ENCODE data around the gene H2BK1. TPM values are rescaled to one million over a fixed set of nuclear protein-coding genes. Genes with fewer than 3 reads are reported as not detected.

Gene H2BK1
- polyA plus RNA-seq (not detected in 3 replicates), polyA minus RNA-seq (not detected in 3 replicates)
- not detected for polyA plus RNA-seq (2011; ENCODE audit: low read depth)
- not detected in 2 replicates for polyA plus RNA-seq (2011; cell fraction: cytosol; rRNA removed)
- not detected in 2 replicates for polyA plus RNA-seq (2011; cell fraction: nucleus; rRNA removed)
- not detected in 2 replicates for polyA plus RNA-seq (2012; ENCODE audit: low replicate concordance)
- not detected for polyA minus RNA-seq (2011; cell fraction: cytosol; rRNA and poly(A)+ RNA removed)
- not detected in 2 replicates for polyA minus RNA-seq (2011; cell fraction: nucleus; rRNA and poly(A)+ RNA removed)

DNA sequence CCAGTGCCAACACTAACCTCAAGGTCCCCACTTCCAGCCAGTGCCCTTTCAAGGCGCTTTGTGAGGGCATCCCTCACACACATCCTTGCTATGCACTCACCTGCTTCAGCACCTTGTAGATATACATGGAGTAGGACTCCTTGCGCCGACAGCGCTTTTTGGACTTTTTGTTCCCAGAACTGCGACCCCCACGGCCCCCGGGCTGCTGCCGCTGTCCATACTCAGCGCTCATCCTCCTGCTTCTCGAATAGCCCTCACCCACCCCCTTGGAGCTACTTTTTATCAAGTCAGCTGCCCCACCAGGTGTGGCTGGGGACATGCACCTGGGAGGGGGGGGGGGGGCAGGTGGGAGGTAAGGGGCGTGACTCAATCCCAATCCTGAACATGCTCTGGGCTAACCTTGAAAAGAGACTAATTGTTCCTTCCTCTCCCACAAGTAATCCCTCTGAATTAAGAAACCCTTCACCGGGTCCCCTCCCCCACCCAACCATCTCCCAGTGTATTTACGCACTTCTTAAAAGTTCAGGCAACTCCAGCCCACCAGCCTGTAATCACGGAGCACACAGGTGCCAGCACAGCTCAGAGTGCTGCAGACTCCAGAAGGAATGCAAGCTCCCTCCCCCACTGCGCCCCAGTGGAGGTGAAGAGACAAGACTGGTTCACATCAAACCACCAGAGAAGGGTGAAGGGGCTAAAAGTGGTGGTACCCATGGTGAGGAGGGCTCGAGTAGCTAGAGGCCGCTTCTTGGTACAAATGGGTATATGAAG lies at the start of gene H2BK1:
H2BK1 (minus strand) TSS at position 402 of the 768 bp plus-strand sequence; CDS start at position 232, 170 bp downstream.
- FAIRE-seq (no peak), DNase-seq (ENCODE audit: low read depth, low spot score) (no peak)
- Histone ChIP-seq H2AFZ (ENCODE audit: control insufficient read depth, low read length) (no peak within 1 kb of the TSS), H3K9ac (ENCODE audit: control insufficient read depth, extremely low read depth, insufficient read depth, low read length) (no peak within 1 kb of the TSS), H3K36me3 (ENCODE audit: control insufficient read depth in 2 of 2, extremely low read depth in 1 of 2, insufficient read depth in 2 of 2, low read length in 2 of 2) (peaks cover 14 to 16% of the 10 kb centered on the region in 2 experiments), H3K9me3 (ENCODE audit: control insufficient read depth, low read depth, low read length) (no peaks in the 10 kb centered on the region), H4K20me1 (ENCODE audit: control insufficient read depth, extremely low read depth, insufficient read depth, low read length) (no peaks in the 10 kb centered on the region), H3K27me3 (ENCODE audit: control insufficient read depth, extremely low read depth, insufficient read depth, low read length) (peaks cover 12% of the 10 kb centered on the region), H3K79me2 (ENCODE audit: control insufficient read depth, insufficient read depth, low read length) (no peaks in the 10 kb centered on the region), H3K4me2 (ENCODE audit: control insufficient read depth, extremely low read depth, insufficient read depth, low read depth, low read length) (no peak within 1 kb of the TSS), H3K4me3 (ENCODE audit: control insufficient read depth in 2 of 3, extremely low read depth in 1 of 3, insufficient read depth in 2 of 3, low read depth in 1 of 3, low read length in 3 of 3) (no peak within 1 kb of the TSS), H3K9me1 (ENCODE audit: control insufficient read depth, extremely low read depth, insufficient read depth, low read length) (peaks cover 2% of the 10 kb centered on the region), H3K4me1 (ENCODE audit: control insufficient read depth, extremely low read depth, insufficient read depth, low read length) (no peaks in the 10 kb centered on the region), H3K27ac (ENCODE audit: control insufficient read depth, insufficient read depth, low read length) (no peak within 1 kb of the TSS)
- dilution Hi-C loops (cut with MboI; ENCODE audit: extremely low pct_ligation_motif_present, low sequenced_read_pairs), result no loop called here
- TF ChIP-seq, protein P1, sequence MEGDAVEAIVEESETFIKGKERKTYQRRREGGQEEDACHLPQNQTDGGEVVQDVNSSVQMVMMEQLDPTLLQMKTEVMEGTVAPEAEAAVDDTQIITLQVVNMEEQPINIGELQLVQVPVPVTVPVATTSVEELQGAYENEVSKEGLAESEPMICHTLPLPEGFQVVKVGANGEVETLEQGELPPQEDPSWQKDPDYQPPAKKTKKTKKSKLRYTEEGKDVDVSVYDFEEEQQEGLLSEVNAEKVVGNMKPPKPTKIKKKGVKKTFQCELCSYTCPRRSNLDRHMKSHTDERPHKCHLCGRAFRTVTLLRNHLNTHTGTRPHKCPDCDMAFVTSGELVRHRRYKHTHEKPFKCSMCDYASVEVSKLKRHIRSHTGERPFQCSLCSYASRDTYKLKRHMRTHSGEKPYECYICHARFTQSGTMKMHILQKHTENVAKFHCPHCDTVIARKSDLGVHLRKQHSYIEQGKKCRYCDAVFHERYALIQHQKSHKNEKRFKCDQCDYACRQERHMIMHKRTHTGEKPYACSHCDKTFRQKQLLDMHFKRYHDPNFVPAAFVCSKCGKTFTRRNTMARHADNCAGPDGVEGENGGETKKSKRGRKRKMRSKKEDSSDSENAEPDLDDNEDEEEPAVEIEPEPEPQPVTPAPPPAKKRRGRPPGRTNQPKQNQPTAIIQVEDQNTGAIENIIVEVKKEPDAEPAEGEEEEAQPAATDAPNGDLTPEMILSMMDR (optimal IDR thresholded peaks at IDR 0.05 in 1 of 3, IDR thresholded peaks at IDR 0.05 in 1 of 3, conservative IDR thresholded peaks at IDR 0.05 in 1 of 3; ENCODE audit: extremely low read depth in 1 of 3, insufficient read depth in 2 of 3, low read length in 3 of 3), result no peak
- no peak for TF ChIP-seq EZH2 (IDR thresholded peaks at IDR 0.05; ENCODE audit: low read length)

DNA sequence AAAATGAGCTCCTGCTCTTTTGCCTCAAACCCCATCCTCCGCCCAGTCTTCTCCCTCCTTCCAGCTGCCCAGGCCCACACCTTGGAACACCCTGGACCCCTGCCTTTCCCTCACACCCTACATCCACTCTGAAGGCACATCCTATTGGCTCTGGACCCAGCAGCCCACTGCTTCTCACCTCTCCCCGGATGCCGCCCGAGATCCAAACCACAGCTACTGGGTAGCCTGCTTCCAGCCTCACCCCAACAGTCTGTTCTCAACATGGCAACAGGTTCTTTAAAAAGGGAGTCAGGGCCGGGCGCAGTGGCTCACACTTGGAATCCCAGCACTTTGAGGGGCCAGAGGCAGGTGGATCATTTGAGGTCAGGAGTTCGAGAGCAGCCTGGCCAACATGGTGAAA lies 47.7 kb upstream of the H2BK1 start:
- Histone ChIP-seq H3K4me3 (ENCODE audit: control insufficient read depth in 2 of 3, extremely low read depth in 1 of 3, insufficient read depth in 2 of 3, low read depth in 1 of 3, low read length in 3 of 3) (no peak overlapping the region), H2AFZ (ENCODE audit: control insufficient read depth, low read length) (no peak overlapping the region), H3K9ac (ENCODE audit: control insufficient read depth, extremely low read depth, insufficient read depth, low read length) (no peak overlapping the region), H3K9me1 (ENCODE audit: control insufficient read depth, extremely low read depth, insufficient read depth, low read length) (no peaks in the 10 kb centered on the region), H3K9me3 (ENCODE audit: control insufficient read depth, low read depth, low read length) (no peaks in the 10 kb centered on the region), H3K4me1 (ENCODE audit: control insufficient read depth, extremely low read depth, insufficient read depth, low read length) (no peaks in the 10 kb centered on the region), H3K36me3 (ENCODE audit: control insufficient read depth in 2 of 2, extremely low read depth in 1 of 2, insufficient read depth in 2 of 2, low read length in 2 of 2) (no peaks in the 10 kb centered on the region), H3K79me2 (ENCODE audit: control insufficient read depth, insufficient read depth, low read length) (no peaks in the 10 kb centered on the region), H3K27me3 (ENCODE audit: control insufficient read depth, extremely low read depth, insufficient read depth, low read length) (peaks cover 67% of the 10 kb centered on the region), H4K20me1 (ENCODE audit: control insufficient read depth, extremely low read depth, insufficient read depth, low read length) (no peaks in the 10 kb centered on the region), H3K27ac (ENCODE audit: control insufficient read depth, insufficient read depth, low read length) (no peak overlapping the region), H3K4me2 (ENCODE audit: control insufficient read depth, extremely low read depth, insufficient read depth, low read depth, low read length) (no peak overlapping the region)
- dilution Hi-C loops (cut with MboI; ENCODE audit: extremely low pct_ligation_motif_present, low sequenced_read_pairs), result no loop called here
- FAIRE-seq, result no peak
- TF ChIP-seq EZH2 (IDR thresholded peaks at IDR 0.05; ENCODE audit: low read length), result no peak
- TF ChIP-seq, protein P1 (optimal IDR thresholded peaks at IDR 0.05 in 1 of 3, IDR thresholded peaks at IDR 0.05 in 1 of 3, conservative IDR thresholded peaks at IDR 0.05 in 1 of 3; ENCODE audit: extremely low read depth in 1 of 3, insufficient read depth in 2 of 3, low read length in 3 of 3), result no peak
- DNase-seq (ENCODE audit: low read depth, low spot score), result no peak
